22Rv1 (cell line): ENCODE measurements around the gene PTPRM.

Experiments used
- ZFX ChIP-seq: fragments of 450-650 bp; IDR thresholded peaks from 2 replicates; pipeline ENCODE4 v1.6.1; 2017; ENCODE audit warnings: antibody characterized with exemption, borderline replicate concordance
- TF ChIP-seq, protein P1 (sequence below): fragments of 450-650 bp; IDR thresholded peaks from 2 replicates; pipeline ENCODE4 v1.5.1; 2017; ENCODE audit warnings: mild to moderate bottlenecking

DNA sequence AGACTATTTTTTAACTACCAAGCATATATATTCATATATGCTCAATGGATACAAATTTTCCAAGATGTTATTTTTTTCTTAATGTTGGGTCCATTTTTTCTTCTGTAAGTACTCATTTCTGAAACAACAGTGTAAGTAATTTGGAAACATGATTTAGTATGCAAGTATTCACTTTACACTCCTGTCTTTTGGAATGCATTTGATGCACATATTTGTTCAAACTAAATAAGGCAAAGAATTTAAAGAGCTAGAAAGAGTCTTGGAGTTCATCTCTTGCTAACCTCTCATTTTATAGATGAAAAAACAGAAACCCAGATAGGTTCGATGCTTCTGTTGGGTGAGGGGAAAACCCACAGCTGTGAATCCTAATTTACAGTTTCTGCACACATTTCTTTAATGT, 602.6 kb downstream of the PTPRM start:
- TF ChIP-seq, protein P1, sequence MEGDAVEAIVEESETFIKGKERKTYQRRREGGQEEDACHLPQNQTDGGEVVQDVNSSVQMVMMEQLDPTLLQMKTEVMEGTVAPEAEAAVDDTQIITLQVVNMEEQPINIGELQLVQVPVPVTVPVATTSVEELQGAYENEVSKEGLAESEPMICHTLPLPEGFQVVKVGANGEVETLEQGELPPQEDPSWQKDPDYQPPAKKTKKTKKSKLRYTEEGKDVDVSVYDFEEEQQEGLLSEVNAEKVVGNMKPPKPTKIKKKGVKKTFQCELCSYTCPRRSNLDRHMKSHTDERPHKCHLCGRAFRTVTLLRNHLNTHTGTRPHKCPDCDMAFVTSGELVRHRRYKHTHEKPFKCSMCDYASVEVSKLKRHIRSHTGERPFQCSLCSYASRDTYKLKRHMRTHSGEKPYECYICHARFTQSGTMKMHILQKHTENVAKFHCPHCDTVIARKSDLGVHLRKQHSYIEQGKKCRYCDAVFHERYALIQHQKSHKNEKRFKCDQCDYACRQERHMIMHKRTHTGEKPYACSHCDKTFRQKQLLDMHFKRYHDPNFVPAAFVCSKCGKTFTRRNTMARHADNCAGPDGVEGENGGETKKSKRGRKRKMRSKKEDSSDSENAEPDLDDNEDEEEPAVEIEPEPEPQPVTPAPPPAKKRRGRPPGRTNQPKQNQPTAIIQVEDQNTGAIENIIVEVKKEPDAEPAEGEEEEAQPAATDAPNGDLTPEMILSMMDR, result no peak
- no peak for TF ChIP-seq ZFX
